HEK293T (cell line): ENCODE results near the gene SEMA3D.

Experiments
- BHLHE40 ChIP-seq: fragments of 450-650 bp; IDR thresholded peaks from 2 replicates; pipeline ENCODE4 v1.6.1; 2016; ENCODE audit warnings: mild to moderate bottlenecking, moderate library complexity, borderline replicate concordance
- CTBP1 ChIP-seq: fragments of 450-650 bp; IDR thresholded peaks from 2 replicates; pipeline ENCODE4 v1.6.1; 2016; ENCODE audit warnings: borderline replicate concordance
- FOXA1 ChIP-seq: fragments of 450-650 bp; IDR thresholded peaks from 2 replicates; pipeline ENCODE4 v1.6.1; 2016; ENCODE audit warnings: mild to moderate bottlenecking
- FOXK2 ChIP-seq: fragments of 450-650 bp; IDR thresholded peaks from 2 replicates; pipeline ENCODE4 v1.6.1; 2016; ENCODE audit warnings: mild to moderate bottlenecking
- FOXM1 ChIP-seq: fragments of 450-650 bp; IDR thresholded peaks from 2 replicates; pipeline ENCODE4 v1.6.1; 2017; ENCODE audit warnings: mild to moderate bottlenecking, borderline replicate concordance
- HDGF ChIP-seq: fragments of 450-650 bp; IDR thresholded peaks from 2 replicates; pipeline ENCODE4 v1.6.1; 2017; ENCODE audit warnings: antibody characterized with exemption, borderline replicate concordance
- L3MBTL2 ChIP-seq: fragments of 450-650 bp; conservative IDR thresholded peaks from 2 replicates; pipeline ENCODE4 v1.6.1; 2016; ENCODE audit warnings: mild to moderate bottlenecking
- PKNOX1 ChIP-seq: fragments of 450-650 bp; IDR thresholded peaks from 2 replicates; pipeline ENCODE4 v1.6.1; 2016
- SP1 ChIP-seq: fragments of 450-650 bp; IDR thresholded peaks from 2 replicates; pipeline ENCODE4 v1.6.1; 2017

- TF ChIP-seq FOXM1: no peak
- no peak for TF ChIP-seq PKNOX1
- TF ChIP-seq CTBP1: no peak
- no peak for TF ChIP-seq BHLHE40
- no peak for TF ChIP-seq SP1
- TF ChIP-seq L3MBTL2: no peak
- no peak for TF ChIP-seq FOXA1
- TF ChIP-seq FOXK2: no peak
- TF ChIP-seq HDGF: no peak
Measured at GRCh38 chr7:85191383-85191782, 4.5 kb upstream of the SEMA3D start.
